Skeletal muscle tissue (tissue), 4 donors: ENCODE data around the gene PRXL2B. TPM values are rescaled to one million over a fixed set of nuclear protein-coding genes. Genes with fewer than 3 reads are reported as not detected.
"Not testable (repeated sequence)": the region's sequence is repeated elsewhere in the genome, so short reads cannot be mapped to it uniquely, and the experiment has no call there.

ENCODE experiments used
- H3K27ac ChIP-seq: one replicate; pipeline ENCODE4 v1.7.0; 2013; ENCODE audit warnings: mild to moderate bottlenecking, low read depth, low read length, inconsistent platforms
- H3K27me3 ChIP-seq, 3 donors: one replicate each; pipeline ENCODE4 v1.7.0; 2013; ENCODE audit warnings: low read length in 3 of 3; ENCODE audit not compliant: control insufficient read depth in 3 of 3, insufficient read depth in 3 of 3
- H3K36me3 ChIP-seq, 3 donors: one replicate each; pipeline ENCODE4 v1.7.0; 2013; ENCODE audit warnings: low read length in 3 of 3; ENCODE audit not compliant: control insufficient read depth in 3 of 3, insufficient read depth in 3 of 3
- H3K4me1 ChIP-seq, 3 donors: one replicate each; pipeline ENCODE4 v1.7.0; 2013; ENCODE audit warnings: low read length in 3 of 3, mild to moderate bottlenecking in 3 of 3; ENCODE audit not compliant: control insufficient read depth in 3 of 3, insufficient read depth in 3 of 3
- H3K4me3 ChIP-seq, 3 donors: one replicate each; pipeline ENCODE4 v1.7.0; 2013; ENCODE audit warnings: low read length in 3 of 3
- H3K9ac ChIP-seq, 3 donors: one replicate each; pipeline ENCODE4 v1.7.0; 2013; ENCODE audit warnings: low read length in 3 of 3, mild to moderate bottlenecking in 3 of 3, moderate library complexity in 2 of 3, low read depth in 1 of 3
- H3K9me3 ChIP-seq, 3 donors: one replicate each; pipeline ENCODE4 v1.7.0; 2013; ENCODE audit warnings: low read length in 3 of 3; ENCODE audit not compliant: control insufficient read depth in 3 of 3
- total RNA-seq: library from RNA; depleted of rRNA; stranded (reverse); fragments of >200 nt; gene quantifications from one replicate; pipeline ENCODE4 v1.2.3, GENCODE V29; 2014
- donor health status: Osteomylitis.

PRXL2B gene
- total RNA-seq, 1 donor from 2014 or later: 5.7 TPM

DNA sequence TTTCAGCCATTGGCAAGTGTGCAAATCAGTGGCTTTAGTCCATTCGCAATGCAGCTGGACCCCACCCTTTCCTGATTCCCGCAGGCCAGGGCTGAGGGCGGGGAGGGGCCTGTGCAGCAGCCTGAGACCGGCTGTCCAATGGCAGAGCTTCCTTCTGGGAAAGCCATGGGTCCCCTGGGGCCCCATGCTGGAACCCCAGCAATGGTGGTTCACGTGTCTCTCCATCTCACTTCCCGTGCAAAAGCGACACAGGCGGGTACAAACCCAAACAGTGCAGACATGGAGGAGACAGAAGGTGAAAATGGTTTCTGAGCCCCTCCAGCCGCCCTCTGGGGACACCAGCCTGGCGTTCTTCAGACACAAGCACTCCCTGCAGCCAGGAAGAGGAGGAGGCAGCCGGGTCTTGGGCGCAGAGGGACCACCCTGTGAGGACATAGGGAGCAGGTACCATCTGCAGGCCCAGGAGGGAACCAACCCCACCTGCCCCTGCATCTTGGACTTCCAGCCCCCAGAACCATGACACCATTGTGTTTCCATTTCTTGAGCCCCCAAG lies 36.2 kb upstream of the PRXL2B start:
- not testable (repeated sequence) for H3K9me3 ChIP-seq, H3K27ac ChIP-seq, H3K36me3 ChIP-seq
- H3K4me3 ChIP-seq: peak overlapping the region in 1 of 3 donors; percentile 15
- peaks cover 15 to 20% (median 16%) of the 10 kb centered on the region in 3 donors for H3K27me3 ChIP-seq
- H3K4me1 ChIP-seq: peaks cover 31 to 39% (median 35%) of the 10 kb centered on the region in 3 donors
- H3K9ac ChIP-seq: peak overlapping the region in 1 of 3 donors; percentile 45

DNA sequence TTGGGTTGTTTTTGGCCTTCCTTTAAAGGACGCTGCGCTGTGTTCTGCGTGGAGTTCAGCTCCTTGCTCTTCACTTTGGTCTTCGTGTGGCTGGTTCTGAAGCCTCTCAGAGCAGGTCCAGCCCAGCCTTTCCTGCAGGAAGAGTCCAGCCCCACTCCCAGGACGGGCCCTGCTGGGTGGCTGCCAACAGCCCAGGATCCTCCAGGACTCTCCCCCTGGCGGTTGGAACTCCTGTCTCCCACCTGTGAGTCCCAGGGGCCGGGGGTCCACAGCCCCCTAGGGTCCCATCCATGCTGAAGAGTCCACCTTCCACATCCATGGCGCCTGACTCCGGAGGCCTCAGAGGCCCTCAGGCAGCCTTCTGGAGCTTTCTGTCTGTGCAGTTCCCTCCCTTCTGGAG lies 35.0 kb upstream of the PRXL2B start:
- peaks cover 39 to 42% (median 41%) of the 10 kb centered on the region in 3 donors for H3K4me1 ChIP-seq
- not testable (repeated sequence) for H3K36me3 ChIP-seq, H3K9me3 ChIP-seq, H3K27ac ChIP-seq
- H3K27me3 ChIP-seq: peaks cover 13 to 20% (median 19%) of the 10 kb centered on the region in 3 donors
- H3K4me3 ChIP-seq: peak overlapping the region in 2 of 3 donors; percentile 16 to 41
- H3K9ac ChIP-seq: peak overlapping the region in 1 of 3 donors; percentile 0

DNA sequence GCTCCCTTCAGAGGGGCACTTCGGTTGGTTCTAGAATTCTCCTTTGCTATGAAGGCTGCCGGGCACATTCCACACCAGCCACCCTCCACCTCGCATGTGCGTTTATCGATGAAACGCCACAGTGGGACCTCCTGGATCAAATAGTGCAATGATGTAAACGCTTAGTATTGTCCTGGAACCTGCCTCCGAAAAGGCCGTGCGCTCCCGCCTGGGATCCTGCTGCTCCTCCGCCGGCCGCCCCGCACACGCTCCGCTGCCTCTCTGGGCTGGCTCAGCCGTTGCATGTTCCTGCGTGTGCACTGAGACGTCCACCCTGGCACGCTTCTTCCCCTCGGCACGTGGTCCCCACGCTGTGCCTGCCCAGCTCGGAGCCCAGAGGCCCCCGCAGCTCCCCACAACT lies 34.4 kb upstream of the PRXL2B start:
- Histone ChIP-seq H3K27ac (no peak overlapping the region), H3K36me3 (no peaks in the 10 kb centered on the region), H3K9ac (no peak overlapping the region), H3K4me3 (no peak overlapping the region), H3K9me3 (no peaks in the 10 kb centered on the region), H3K4me1 (peaks cover 40 to 43% (median 43%) of the 10 kb centered on the region in 3 donors), H3K27me3 (peaks cover 7 to 15% (median 13%) of the 10 kb centered on the region in 3 donors)

DNA sequence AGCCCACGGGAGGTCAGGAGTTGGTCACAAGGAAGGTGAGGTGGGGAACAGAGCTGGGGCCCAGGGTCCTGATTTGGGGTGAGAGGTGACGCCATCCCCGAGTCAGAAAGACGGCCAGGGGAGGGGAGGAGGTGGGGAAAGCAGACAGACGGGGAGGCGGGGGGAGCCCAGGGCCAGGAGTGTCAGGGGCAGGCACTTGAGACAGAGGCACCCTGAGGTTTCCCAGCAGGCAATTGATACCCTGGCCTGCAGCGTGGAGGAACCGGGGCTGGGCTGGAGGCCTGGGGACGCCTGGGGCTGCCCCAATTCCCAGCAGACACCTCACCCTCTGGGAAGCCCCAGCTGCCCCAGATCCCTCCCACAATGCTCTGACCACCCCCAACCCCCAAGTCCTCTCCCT lies 33.5 kb upstream of the PRXL2B start:
- H3K4me1 ChIP-seq: peaks cover 38 to 43% (median 42%) of the 10 kb centered on the region in 3 donors
- H3K27me3 ChIP-seq, H3K4me3 ChIP-seq, H3K9me3 ChIP-seq, H3K9ac ChIP-seq, H3K27ac ChIP-seq, H3K36me3 ChIP-seq: not testable (repeated sequence)

DNA sequence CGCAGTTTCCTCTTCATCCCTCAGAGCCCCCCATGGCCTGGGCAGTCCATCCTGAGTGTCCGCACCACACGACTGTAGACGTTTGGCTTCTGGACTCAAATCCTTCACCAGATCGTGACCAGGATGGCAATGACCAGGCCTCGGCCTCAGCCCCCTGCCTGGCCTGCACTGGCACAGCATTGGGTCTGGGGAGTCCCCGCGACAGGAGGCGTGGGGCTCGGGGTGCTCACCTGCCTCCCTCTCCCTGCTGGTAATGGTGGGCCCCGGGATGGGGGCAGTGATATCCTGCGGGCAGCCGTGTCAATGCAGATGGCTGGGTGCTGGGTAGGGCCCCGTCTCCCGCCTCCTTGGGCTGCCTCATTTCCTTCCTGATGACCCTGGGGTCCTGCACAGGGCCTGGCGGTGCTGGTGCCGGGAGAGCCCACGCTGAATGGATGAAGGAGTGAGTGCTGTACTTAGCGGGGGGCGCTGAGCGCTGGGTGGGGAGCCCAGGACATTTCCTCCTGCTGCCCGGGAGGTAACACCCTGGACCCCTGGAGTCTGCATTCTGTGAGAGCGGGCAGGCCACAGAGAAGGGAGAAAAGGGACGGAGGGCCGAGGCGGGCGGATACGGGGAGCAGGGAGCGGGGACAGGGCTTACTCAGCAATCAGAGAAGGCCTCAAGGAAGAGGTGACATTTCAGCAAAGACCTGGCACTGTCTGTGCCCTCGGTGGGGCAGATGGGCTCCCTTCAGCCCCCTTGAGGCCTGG lies 32.5 kb upstream of the PRXL2B start:
- H3K4me1 ChIP-seq: peaks cover 29 to 38% (median 34%) of the 10 kb centered on the region in 3 donors
- H3K9me3 ChIP-seq: no peaks in the 10 kb centered on the region
- H3K36me3 ChIP-seq: peaks cover 0 to 4% (median 2%) of the 10 kb centered on the region in 3 donors
- H3K27ac ChIP-seq: no peak overlapping the region
- no peak overlapping the region for H3K9ac ChIP-seq
- peaks cover 5 to 8% (median 6%) of the 10 kb centered on the region in 3 donors for H3K27me3 ChIP-seq
- H3K4me3 ChIP-seq: no peak overlapping the region

DNA sequence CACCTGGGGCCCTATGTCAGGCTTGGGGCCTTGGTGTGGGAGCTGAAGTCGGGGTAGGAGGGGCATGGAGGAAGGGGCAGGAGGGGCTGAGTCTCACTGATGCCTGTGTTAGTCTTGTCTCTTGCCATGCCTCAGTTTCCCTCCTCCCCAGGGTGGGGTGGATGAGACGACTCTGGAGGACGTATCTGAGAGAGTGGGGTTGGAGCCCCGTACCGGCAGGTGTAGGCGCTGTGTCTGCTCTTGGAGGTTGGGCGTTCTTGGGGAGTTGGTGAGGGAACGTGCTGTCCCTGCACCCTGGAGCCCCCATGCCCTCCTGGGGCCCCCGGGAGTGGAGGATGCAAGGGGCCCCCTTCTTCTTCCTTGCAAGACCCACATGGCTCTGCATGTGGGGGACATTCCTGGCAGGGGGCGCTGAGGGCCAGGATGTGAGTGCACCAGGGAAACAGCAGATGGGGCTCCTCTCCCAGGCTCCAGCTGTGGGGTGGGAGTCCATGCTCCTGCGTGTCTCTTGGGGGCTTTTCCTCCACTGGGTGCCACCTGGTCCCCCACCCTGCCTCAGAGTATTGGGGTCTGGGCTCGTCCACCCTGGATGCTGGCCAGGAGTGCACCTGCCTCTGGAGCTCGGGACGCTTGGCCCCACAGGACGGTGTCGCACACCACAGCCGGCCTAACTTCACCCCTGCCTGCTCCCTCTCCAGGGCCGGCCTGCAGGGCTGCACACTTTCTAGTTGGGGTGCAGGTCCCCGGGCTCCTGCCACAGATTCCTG lies 31.8 kb upstream of the PRXL2B start:
- peaks cover 0 to 4% (median 3%) of the 10 kb centered on the region in 3 donors for H3K36me3 ChIP-seq
- H3K9me3 ChIP-seq: no peaks in the 10 kb centered on the region
- H3K4me1 ChIP-seq: peaks cover 26 to 35% (median 31%) of the 10 kb centered on the region in 3 donors
- peaks cover 5 to 8% (median 6%) of the 10 kb centered on the region in 3 donors for H3K27me3 ChIP-seq
- peak overlapping the region in 1 of 3 donors; percentile 25 for H3K9ac ChIP-seq
- no peak overlapping the region for H3K4me3 ChIP-seq
- H3K27ac ChIP-seq: peak overlapping the region; percentile 85

DNA sequence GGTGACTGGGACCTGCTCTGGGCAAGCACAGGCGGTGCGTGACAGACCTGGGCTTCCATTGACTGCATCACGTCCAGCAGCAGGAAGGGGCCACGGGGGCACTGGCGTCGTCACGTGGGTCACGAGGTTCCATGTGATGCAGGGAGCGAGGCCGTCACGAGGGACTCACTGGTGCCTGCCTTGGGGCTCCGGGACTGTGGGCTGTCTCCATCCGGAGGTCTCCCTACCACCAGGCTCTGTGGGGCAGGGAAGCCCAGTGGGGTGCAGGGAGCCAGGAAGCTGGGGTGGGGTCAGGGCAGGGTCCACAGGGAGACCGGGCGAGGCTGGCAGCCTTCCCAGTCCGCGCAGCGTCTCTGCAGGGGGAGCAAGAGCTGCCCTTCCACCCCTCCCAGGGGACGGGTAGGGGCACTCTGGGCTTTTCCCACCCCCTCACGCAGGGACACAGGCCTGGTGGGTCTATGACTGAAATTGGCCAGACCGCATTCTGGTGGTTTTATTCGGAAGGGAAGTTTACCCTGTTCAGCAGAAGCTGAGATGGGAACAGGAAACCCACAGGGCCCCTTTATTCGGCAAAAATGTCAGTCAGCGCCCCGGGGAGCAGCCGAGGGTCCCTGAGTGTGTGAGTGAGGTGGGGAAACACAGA lies 30.8 kb upstream of the PRXL2B start:
- Histone ChIP-seq H3K36me3 (peaks cover 0 to 5% (median 3%) of the 10 kb centered on the region in 3 donors), H3K4me1 (peaks cover 26 to 35% (median 31%) of the 10 kb centered on the region in 3 donors), H3K9me3 (no peaks in the 10 kb centered on the region), H3K27me3 (peaks cover 5 to 8% (median 6%) of the 10 kb centered on the region in 3 donors), H3K4me3 (peak overlapping the region; percentile 81 to 91 (median 88)), H3K27ac (peak overlapping the region; percentile 85), H3K9ac (peak overlapping the region; percentile 80 to 95 (median 88))

DNA sequence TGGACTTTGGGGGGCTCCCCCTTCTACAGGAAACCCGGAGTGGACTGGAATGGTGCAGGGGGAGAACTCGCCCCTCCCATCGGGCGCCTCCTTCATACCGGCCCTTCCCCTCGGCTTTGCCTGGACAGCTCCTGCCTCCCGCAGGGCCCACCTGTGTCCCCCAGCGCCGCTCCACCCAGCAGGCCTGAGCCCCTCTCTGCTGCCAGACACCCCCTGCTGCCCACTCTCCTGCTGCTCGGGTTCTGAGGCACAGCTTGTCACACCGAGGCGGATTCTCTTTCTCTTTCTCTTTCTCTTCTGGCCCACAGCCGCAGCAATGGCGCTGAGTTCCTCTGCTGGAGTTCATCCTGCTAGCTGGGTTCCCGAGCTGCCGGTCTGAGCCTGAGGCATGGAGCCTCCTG lies 30.3 kb upstream of the PRXL2B start, which contains the start of gene TNFRSF14:
Gene TNFRSF14, plus strand, starts transcription at position 95 of the 401 bp plus-strand sequence. Its CDS starts 294 bp downstream, at position 389.
- peak within 1 kb of the TSS; percentile 80 to 95 (median 88) for H3K9ac ChIP-seq
- H3K4me3 ChIP-seq: peak within 1 kb of the TSS; percentile 81 to 91 (median 88)
- H3K4me1 ChIP-seq: peaks cover 26 to 35% (median 31%) of the 10 kb centered on the region in 3 donors
- H3K9me3 ChIP-seq: no peaks in the 10 kb centered on the region
- peaks cover 0 to 7% (median 6%) of the 10 kb centered on the region in 3 donors for H3K36me3 ChIP-seq
- peak within 1 kb of the TSS; percentile 85 for H3K27ac ChIP-seq
- H3K27me3 ChIP-seq: peaks cover 5 to 8% (median 6%) of the 10 kb centered on the region in 3 donors

DNA sequence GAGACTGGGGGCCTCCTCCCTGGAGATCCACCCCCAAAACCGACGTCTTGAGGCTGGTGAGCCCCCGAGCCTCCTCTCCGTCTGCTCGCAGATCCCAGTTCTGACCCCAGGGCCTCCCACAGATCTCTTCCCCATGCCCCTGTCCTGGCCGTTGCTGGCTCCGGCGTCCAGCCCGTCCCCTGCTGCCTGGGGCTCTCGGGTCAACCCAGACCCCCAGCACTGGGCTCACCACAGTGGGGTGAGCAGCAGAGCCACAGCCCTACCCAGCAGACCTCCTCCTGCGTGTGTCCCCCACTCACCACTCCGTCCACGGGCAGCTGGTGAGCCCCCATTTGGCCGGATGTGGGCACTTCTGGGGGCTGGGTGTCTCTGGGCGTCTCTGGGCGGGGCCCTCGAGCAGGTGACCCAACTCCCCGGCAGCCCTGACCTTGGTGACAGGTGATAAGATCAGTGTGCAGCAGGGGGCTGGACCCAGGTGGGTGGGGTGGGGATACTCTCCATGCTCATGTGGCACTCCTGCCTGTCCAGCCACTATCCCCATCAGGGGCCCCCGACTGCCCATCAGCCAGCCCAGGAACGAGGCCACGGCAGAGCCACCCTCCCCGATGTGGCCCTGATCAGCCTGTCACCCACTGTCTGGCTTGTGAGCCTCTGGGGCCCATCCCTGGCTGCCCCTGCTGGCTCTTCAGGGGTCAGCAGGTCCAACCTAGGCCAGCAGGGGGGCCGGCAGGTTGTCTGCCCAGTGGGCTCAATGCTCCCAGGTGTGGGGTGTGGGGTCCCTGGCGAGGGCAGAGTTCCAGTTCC lies 29.7 kb upstream of the PRXL2B start:
- Histone ChIP-seq H3K27me3 (peaks cover 5 to 8% (median 6%) of the 10 kb centered on the region in 3 donors), H3K27ac (peak overlapping the region; percentile 85), H3K9ac (peak overlapping the region; percentile 80 to 95 (median 88)), H3K9me3 (no peaks in the 10 kb centered on the region), H3K4me3 (peak overlapping the region; percentile 81 to 91 (median 88)), H3K36me3 (peaks cover 0 to 7% (median 6%) of the 10 kb centered on the region in 3 donors), H3K4me1 (peaks cover 26 to 35% (median 31%) of the 10 kb centered on the region in 3 donors)
